ENCODE results near the gene OR9Q1.

The OR9Q1 gene

GRCh38 chr11:58034471-58034870 lies 10.8 kb downstream of the OR9Q1 start:
- no peak for DNase-seq

- no peak for DNase-seq
Observed at GRCh38 chr11:58039589-58039988, 15.9 kb downstream of the OR9Q1 start.

- DNase-seq, result no peak
Observed at GRCh38 chr11:58043379-58043778, 19.7 kb downstream of the OR9Q1 start.

GRCh38 chr11:58046231-58046630 lies 22.6 kb downstream of the OR9Q1 start:
- no peak for DNase-seq

- DNase-seq, result no peak
Observed at GRCh38 chr11:58047818-58048217, 24.1 kb downstream of the OR9Q1 start.

- no peak for DNase-seq
Observed at GRCh38 chr11:58055806-58056401, 32.2 kb downstream of the OR9Q1 start.

GRCh38 chr11:58057481-58057880 lies 33.8 kb downstream of the OR9Q1 start:
- DNase-seq, result no peak

GRCh38 chr11:58058276-58059006 lies 34.8 kb downstream of the OR9Q1 start:
- no peak for DNase-seq

- no peak for DNase-seq
Observed at GRCh38 chr11:58059007-58059350, 35.3 kb downstream of the OR9Q1 start.

GRCh38 chr11:58060535-58060934 lies 36.9 kb downstream of the OR9Q1 start:
- no peak for DNase-seq

- DNase-seq, result no peak
Observed at GRCh38 chr11:58060939-58061672, 37.4 kb downstream of the OR9Q1 start.

- no peak for DNase-seq
Observed at GRCh38 chr11:58061813-58062212, 38.1 kb downstream of the OR9Q1 start.

- no peak for DNase-seq
Observed at GRCh38 chr11:58067685-58068084, 44.0 kb downstream of the OR9Q1 start.

GRCh38 chr11:58068655-58069054 lies 45.0 kb downstream of the OR9Q1 start:
- DNase-seq, result no peak

- DNase-seq, result no peak
Observed at GRCh38 chr11:58070585-58070984, 46.9 kb downstream of the OR9Q1 start.

- no peak for DNase-seq
Observed at GRCh38 chr11:58075781-58076180, 52.1 kb downstream of the OR9Q1 start.

- no peak for DNase-seq
Observed at GRCh38 chr11:58086528-58086927, 62.8 kb downstream of the OR9Q1 start.

GRCh38 chr11:58097437-58097836 lies 73.8 kb downstream of the OR9Q1 start:
- DNase-seq, result no peak

- DNase-seq, result peak in 1 of 2 donors; percentile 18
Observed at GRCh38 chr11:58121096-58121495, 97.4 kb downstream of the OR9Q1 start.

- no peak for DNase-seq
Observed at GRCh38 chr11:58125469-58125868, 101.8 kb downstream of the OR9Q1 start, which contains the start of gene OR9I1. Gene OR9I1 (minus strand): TSS chr11:58125530. CDS start chr11:58119444, 6,086 bp downstream.

GRCh38 chr11:58127350-58127749 lies 103.7 kb downstream of the OR9Q1 start:
- DNase-seq, result no peak

GRCh38 chr11:58133309-58134076 lies 109.8 kb downstream of the OR9Q1 start:
- DNase-seq, result no peak

GRCh38 chr11:58134151-58134550 lies 110.5 kb downstream of the OR9Q1 start:
- no peak for DNase-seq

Data from hippocampal formation (tissue), 2 donors.